DOHH2 (cell line): Measurements from ENCODE around the gene CDC37.

Source experiments
- CTCF ChIP-seq: fragments of 200-600 bp; sonication (generic); IDR thresholded peaks from one replicate; pipeline ENCODE4 v1.5.1; 2014; ENCODE audit warnings: antibody characterized with exemption, mild to moderate bottlenecking, low read depth, low read length; ENCODE audit not compliant: poor library complexity, severe bottlenecking
- EZH2phosphoT487 ChIP-seq: fragments of 200-600 bp; sonication (generic); IDR thresholded peaks from 2 replicates; pipeline ENCODE4 v1.6.1; 2017; ENCODE audit warnings: borderline replicate concordance, mild to moderate bottlenecking, antibody characterized with exemption, low read length, moderate library complexity, mixed read lengths

GRCh38 chr19:10422846-10423245, 19.5 kb upstream of the CDC37 start:
- TF ChIP-seq CTCF (no peak), EZH2phosphoT487 (no peak)
